Measurements from ENCODE around the gene EMP3. TPM values are rescaled to one million over a fixed set of nuclear protein-coding genes. Genes with fewer than 3 reads are reported as not detected.

Gene EMP3
- total RNA-seq, 4 donors from 2014 or later: 4.7 to 21.5 (median 10.5) TPM

DNA sequence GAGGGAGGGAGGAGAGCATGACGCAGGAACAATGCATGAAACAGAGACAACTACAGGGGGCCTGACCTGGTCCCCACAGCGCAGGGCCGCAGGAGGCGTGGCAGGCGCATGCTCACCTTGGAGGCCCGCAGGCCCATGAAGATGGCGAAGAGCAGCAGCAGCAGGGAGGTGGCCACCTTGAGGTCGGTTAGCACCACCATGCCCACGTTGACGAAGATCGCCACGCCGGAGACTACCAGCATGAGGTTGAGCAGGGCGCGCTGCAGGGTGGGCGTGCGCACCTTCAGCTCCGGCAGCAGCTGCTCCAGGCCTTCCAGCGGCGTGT lies 17.0 kb downstream of the EMP3 start:
- Histone ChIP-seq H3K4me1 (no peaks in the 10 kb centered on the region), H3K9me3 (no peaks in the 10 kb centered on the region), H3K27me3 (no peaks in the 10 kb centered on the region), H3K36me3 (peaks cover 0 to 6% (median 0%) of the 10 kb centered on the region in 3 donors), H3K4me3 (no peak overlapping the region), H3K27ac (no peak overlapping the region)
- TF ChIP-seq, protein P1, sequence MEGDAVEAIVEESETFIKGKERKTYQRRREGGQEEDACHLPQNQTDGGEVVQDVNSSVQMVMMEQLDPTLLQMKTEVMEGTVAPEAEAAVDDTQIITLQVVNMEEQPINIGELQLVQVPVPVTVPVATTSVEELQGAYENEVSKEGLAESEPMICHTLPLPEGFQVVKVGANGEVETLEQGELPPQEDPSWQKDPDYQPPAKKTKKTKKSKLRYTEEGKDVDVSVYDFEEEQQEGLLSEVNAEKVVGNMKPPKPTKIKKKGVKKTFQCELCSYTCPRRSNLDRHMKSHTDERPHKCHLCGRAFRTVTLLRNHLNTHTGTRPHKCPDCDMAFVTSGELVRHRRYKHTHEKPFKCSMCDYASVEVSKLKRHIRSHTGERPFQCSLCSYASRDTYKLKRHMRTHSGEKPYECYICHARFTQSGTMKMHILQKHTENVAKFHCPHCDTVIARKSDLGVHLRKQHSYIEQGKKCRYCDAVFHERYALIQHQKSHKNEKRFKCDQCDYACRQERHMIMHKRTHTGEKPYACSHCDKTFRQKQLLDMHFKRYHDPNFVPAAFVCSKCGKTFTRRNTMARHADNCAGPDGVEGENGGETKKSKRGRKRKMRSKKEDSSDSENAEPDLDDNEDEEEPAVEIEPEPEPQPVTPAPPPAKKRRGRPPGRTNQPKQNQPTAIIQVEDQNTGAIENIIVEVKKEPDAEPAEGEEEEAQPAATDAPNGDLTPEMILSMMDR (IDR thresholded peaks at IDR 0.05): no peak
- TF ChIP-seq POLR2A (IDR thresholded peaks at IDR 0.05): no peak
- DNase-seq: no peak

- no peaks in the 10 kb centered on the region for H3K27me3 ChIP-seq
Observed at GRCh38 chr19:48342841-48343540, 17.6 kb downstream of the EMP3 start.

GRCh38 chr19:48344892-48345291 lies 19.5 kb downstream of the EMP3 start:
- Histone ChIP-seq H3K27ac (no peak overlapping the region), H3K4me1 (no peaks in the 10 kb centered on the region), H3K9me3 (no peaks in the 10 kb centered on the region), H3K27me3 (no peaks in the 10 kb centered on the region), H3K36me3 (peaks cover 0 to 6% (median 0%) of the 10 kb centered on the region in 3 donors), H3K4me3 (no peak overlapping the region)
- TF ChIP-seq, protein P1 (IDR thresholded peaks at IDR 0.05): no peak
- no peak for DNase-seq

More at GRCh38 chr19:48342841-48343540, 17.6 kb downstream of the EMP3 start:
- Histone ChIP-seq H3K36me3 (peaks cover 0 to 6% (median 0%) of the 10 kb centered on the region in 3 donors), H3K4me3 (no peak overlapping the region), H3K9me3 (no peaks in the 10 kb centered on the region), H3K4me1 (no peaks in the 10 kb centered on the region), H3K27ac (no peak overlapping the region)
- TF ChIP-seq POLR2A (IDR thresholded peaks at IDR 0.05): no peak
- TF ChIP-seq, protein P1 (IDR thresholded peaks at IDR 0.05): no peak
- DNase-seq: no peak

- H3K4me3 ChIP-seq: no peak overlapping the region
- H3K9me3 ChIP-seq: no peaks in the 10 kb centered on the region
- peaks cover 0 to 6% (median 0%) of the 10 kb centered on the region in 3 donors for H3K36me3 ChIP-seq
- no peaks in the 10 kb centered on the region for H3K4me1 ChIP-seq
- no peak for TF ChIP-seq POLR2A (IDR thresholded peaks at IDR 0.05)
- TF ChIP-seq, protein P1 (IDR thresholded peaks at IDR 0.05): no peak
- H3K27me3 ChIP-seq: no peaks in the 10 kb centered on the region
- H3K27ac ChIP-seq: no peak overlapping the region
- DNase-seq: no peak
Observed at GRCh38 chr19:48346191-48346590, 20.8 kb downstream of the EMP3 start.

DNA sequence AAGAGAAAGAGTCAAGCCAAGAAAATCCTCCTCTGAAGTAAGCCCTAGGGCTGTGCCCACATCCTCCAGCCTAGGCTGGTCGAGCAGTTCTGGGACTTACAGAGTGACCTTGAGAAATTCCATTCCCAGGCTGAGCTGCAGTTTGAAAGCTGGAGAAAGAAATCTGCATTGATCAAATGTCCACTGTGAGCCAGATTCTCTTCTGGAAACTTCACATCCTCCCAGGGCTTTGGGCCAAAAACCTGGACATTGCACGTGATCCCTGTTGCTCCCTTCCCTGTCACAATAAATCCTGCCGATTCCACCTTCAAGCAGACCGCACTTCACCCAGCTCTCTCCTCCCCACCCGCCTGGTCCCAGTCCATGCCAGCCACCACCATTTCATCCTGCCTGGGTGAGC lies 22.7 kb downstream of the EMP3 start:
- H3K36me3 ChIP-seq: no peaks in the 10 kb centered on the region
- H3K27ac ChIP-seq: no peak overlapping the region
- H3K4me1 ChIP-seq: no peaks in the 10 kb centered on the region
- H3K27me3 ChIP-seq: no peaks in the 10 kb centered on the region
- no peak overlapping the region for H3K4me3 ChIP-seq
- no peak for DNase-seq
- TF ChIP-seq POLR2A (IDR thresholded peaks at IDR 0.05): no peak
- TF ChIP-seq, protein P1 (IDR thresholded peaks at IDR 0.05): no peak
- H3K9me3 ChIP-seq: no peaks in the 10 kb centered on the region
